Ammon's horn (tissue), 1 donor: ENCODE measurements around the gene ZCCHC9.
"Not testable (repeated sequence)": the region's sequence is repeated elsewhere in the genome, so short reads cannot be mapped to it uniquely, and the experiment has no call there.

Experiments used
- DNase-seq: peaks from one replicate; pipeline ENCODE4 v3.0.0-alpha.2; 2016; ENCODE audit warnings: low spot score

Gene ZCCHC9

GRCh38 chr5:81301271-81302015, at the start of gene ZCCHC9:
Gene ZCCHC9, plus strand, starts transcription at chr5:81301587. Its CDS starts 3,171 bp downstream, at chr5:81304758.
- DNase-seq = peak; percentile 97

- no peak for DNase-seq
These were observed 49.5 kb upstream of the ZCCHC9 start for GRCh38 chr5:81251922-81252321.

- DNase-seq = no peak
These were observed 48.5 kb upstream of the ZCCHC9 start for GRCh38 chr5:81252904-81253303.

GRCh38 chr5:81253875-81254274, 47.5 kb upstream of the ZCCHC9 start:
- no peak for DNase-seq

GRCh38 chr5:81254886-81255559, 46.4 kb upstream of the ZCCHC9 start:
- DNase-seq = no peak

- DNase-seq = no peak
These were observed 44.6 kb upstream of the ZCCHC9 start for GRCh38 chr5:81256766-81257165.

- DNase-seq = not testable (repeated sequence)
These were observed 38.6 kb upstream of the ZCCHC9 start for GRCh38 chr5:81262796-81263195.

- no peak for DNase-seq
These were observed 36.3 kb upstream of the ZCCHC9 start for GRCh38 chr5:81265101-81265500.

- no peak for DNase-seq
These were observed 32.7 kb upstream of the ZCCHC9 start for GRCh38 chr5:81268521-81269196.

- no peak for DNase-seq
These were observed 31.5 kb upstream of the ZCCHC9 start for GRCh38 chr5:81269751-81270393.

GRCh38 chr5:81270394-81271027, 30.9 kb upstream of the ZCCHC9 start:
- DNase-seq = not testable (repeated sequence)

GRCh38 chr5:81283976-81284375, 17.4 kb upstream of the ZCCHC9 start:
- no peak for DNase-seq

- no peak for DNase-seq
These were observed 15.2 kb upstream of the ZCCHC9 start for GRCh38 chr5:81286059-81286617.

GRCh38 chr5:81288021-81288433, 13.4 kb upstream of the ZCCHC9 start:
- DNase-seq = no peak

GRCh38 chr5:81290146-81290545, 11.2 kb upstream of the ZCCHC9 start:
- DNase-seq = no peak

GRCh38 chr5:81292130-81292529, 9.3 kb upstream of the ZCCHC9 start:
- DNase-seq = no peak

GRCh38 chr5:81294021-81294420, 7.4 kb upstream of the ZCCHC9 start:
- DNase-seq = not testable (repeated sequence)

- no peak for DNase-seq
These were observed 3.9 kb upstream of the ZCCHC9 start for GRCh38 chr5:81297531-81297930.

- no peak for DNase-seq
These were observed 491 bp upstream of the ZCCHC9 start for GRCh38 chr5:81300921-81301270.

- DNase-seq = no peak
These were observed 1.2 kb downstream of the ZCCHC9 start for GRCh38 chr5:81302596-81302995.

GRCh38 chr5:81303563-81303962, 2.2 kb downstream of the ZCCHC9 start:
- no peak for DNase-seq

- no peak for DNase-seq
These were observed 4.4 kb downstream of the ZCCHC9 start for GRCh38 chr5:81305785-81306184.
